Measurements from ENCODE around the gene MCF2L2.

Gene MCF2L2

DNA sequence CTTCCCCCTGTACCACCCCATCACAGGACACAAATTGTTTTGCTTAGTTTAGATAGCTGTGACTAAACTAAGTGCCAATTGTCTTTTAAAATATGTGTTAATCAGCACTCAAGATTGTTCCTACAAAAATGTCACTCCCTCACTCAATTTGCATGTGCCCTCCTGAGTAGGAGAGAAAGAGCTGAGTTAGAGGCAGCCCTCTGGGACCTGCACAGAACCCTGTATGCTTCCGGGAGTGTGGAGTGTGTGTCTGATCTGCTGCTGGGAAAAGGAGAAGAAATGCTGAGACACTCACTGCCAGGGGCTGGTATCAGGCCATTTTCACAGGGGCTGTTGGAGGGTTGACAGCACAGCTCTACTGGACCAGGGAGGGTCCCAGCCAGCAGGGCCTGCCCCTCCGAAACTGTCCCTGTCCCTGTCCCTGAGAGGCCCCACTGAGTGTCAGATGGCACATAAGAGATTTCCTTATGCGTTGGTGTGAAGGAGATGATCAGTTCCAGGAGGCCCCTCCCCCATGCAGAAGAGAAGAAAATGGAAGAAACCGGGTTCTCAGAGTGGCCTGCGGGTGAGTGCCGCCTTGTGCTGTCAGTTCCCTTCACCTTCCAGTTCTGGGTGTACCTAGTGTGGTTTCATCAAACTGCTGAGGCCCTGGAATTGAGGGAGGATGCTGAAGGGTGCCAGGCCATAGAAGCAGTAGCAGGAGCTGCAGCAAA lies 179.3 kb downstream of the MCF2L2 start:
- no peaks in the 10 kb centered on the region for H3K9me3 ChIP-seq
- H3K4me3 ChIP-seq (ENCODE audit: low read depth, low read length): no peak overlapping the region
- no peaks in the 10 kb centered on the region for H3K4me1 ChIP-seq
- DNase-seq: no peak
- H3K27me3 ChIP-seq: peaks cover 26% of the 10 kb centered on the region
- no peak for TF ChIP-seq CTCF (IDR thresholded peaks at IDR 0.05; ENCODE audit: low read depth, low read length)
- no peaks in the 10 kb centered on the region for H3K36me3 ChIP-seq

- Histone ChIP-seq H3K4me1 (no peaks in the 10 kb centered on the region), H3K36me3 (no peaks in the 10 kb centered on the region)
- no peak for TF ChIP-seq CTCF (IDR thresholded peaks at IDR 0.05; ENCODE audit: low read depth, low read length)
These were observed 181.3 kb downstream of the MCF2L2 start for GRCh38 chr3:183247011-183247589.

DNA sequence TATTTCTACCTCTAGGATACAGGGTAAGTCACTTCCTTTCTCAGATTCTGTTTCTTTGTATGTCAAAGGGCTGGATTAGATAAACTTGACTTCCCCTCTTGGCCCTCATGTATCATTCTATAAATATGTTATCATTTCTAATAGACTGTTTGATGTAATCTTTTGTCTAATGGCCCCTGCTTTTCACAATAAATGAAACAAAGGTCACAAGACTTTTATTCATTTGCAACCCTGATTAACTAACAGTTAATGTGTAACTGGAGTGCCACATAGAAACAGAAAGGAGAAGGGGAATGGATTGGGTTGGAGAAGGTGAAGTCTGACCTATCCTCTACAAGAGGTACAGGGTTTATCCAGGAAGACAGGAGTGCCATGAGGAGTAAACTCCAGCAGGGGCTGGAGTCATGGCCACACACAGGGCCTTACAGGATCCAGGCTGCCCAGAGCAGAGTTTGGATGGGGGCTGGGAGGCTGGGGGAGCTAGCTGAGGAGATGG lies 183.4 kb downstream of the MCF2L2 start:
- Histone ChIP-seq H3K4me1 (no peaks in the 10 kb centered on the region), H3K4me3 (ENCODE audit: low read depth, low read length) (no peak overlapping the region), H3K9me3 (no peaks in the 10 kb centered on the region), H3K36me3 (no peaks in the 10 kb centered on the region), H3K27me3 (no peaks in the 10 kb centered on the region)
- DNase-seq: no peak
- no peak for TF ChIP-seq CTCF (IDR thresholded peaks at IDR 0.05; ENCODE audit: low read depth, low read length)

More at GRCh38 chr3:183247011-183247589, 181.3 kb downstream of the MCF2L2 start:
- Histone ChIP-seq H3K27me3 (peaks cover 5% of the 10 kb centered on the region; the same call in 1 of the 2 replicates), H3K9me3 (no peaks in the 10 kb centered on the region), H3K4me3 (ENCODE audit: low read depth, low read length) (no peak overlapping the region)
- DNase-seq: no peak

DNA sequence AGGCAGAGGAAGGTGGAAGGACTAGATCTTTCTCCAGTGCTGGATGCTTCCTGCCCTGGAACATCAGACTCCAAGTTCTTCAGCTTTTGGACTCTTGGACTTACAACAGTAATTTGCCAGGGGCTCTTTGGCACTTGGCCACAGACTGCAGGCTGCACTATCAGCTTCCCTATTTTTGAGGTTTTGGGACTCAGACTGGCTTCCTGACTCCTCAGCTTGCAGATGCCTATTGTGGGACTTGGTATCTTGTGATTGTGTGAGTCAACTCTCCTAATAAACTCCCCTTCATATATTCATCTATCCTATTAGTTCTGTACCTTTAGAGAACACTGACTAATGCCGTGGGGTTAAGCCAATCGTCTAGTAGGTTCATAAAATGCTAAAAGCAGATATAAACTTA lies 184.2 kb downstream of the MCF2L2 start:
- Histone ChIP-seq H3K4me3 (ENCODE audit: low read depth, low read length) (no peak overlapping the region), H3K36me3 (no peaks in the 10 kb centered on the region), H3K27me3 (no peaks in the 10 kb centered on the region), H3K9me3 (no peaks in the 10 kb centered on the region), H3K4me1 (no peaks in the 10 kb centered on the region)
- no peak for TF ChIP-seq CTCF (IDR thresholded peaks at IDR 0.05; ENCODE audit: low read depth, low read length)
- DNase-seq: no peak

- no peaks in the 10 kb centered on the region for H3K27me3 ChIP-seq
- TF ChIP-seq CTCF (IDR thresholded peaks at IDR 0.05; ENCODE audit: low read depth, low read length): no peak
- no peaks in the 10 kb centered on the region for H3K4me1 ChIP-seq
- no peak overlapping the region for H3K4me3 ChIP-seq (ENCODE audit: low read depth, low read length)
- no peak for DNase-seq
- no peaks in the 10 kb centered on the region for H3K36me3 ChIP-seq
- H3K9me3 ChIP-seq: no peaks in the 10 kb centered on the region
These were observed 186.0 kb downstream of the MCF2L2 start for GRCh38 chr3:183242431-183242830.

- Histone ChIP-seq H3K4me1 (no peaks in the 10 kb centered on the region), H3K27me3 (no peaks in the 10 kb centered on the region), H3K36me3 (no peaks in the 10 kb centered on the region), H3K4me3 (ENCODE audit: low read depth, low read length) (peak overlapping the region; percentile 24), H3K9me3 (no peaks in the 10 kb centered on the region)
- no peak for TF ChIP-seq CTCF (IDR thresholded peaks at IDR 0.05; ENCODE audit: low read depth, low read length)
- no peak for DNase-seq
These were observed 189.4 kb downstream of the MCF2L2 start for GRCh38 chr3:183239046-183239445.

Measured in BE2C (cell line).